ENCODE measurements around the gene PARM1.

DNA sequence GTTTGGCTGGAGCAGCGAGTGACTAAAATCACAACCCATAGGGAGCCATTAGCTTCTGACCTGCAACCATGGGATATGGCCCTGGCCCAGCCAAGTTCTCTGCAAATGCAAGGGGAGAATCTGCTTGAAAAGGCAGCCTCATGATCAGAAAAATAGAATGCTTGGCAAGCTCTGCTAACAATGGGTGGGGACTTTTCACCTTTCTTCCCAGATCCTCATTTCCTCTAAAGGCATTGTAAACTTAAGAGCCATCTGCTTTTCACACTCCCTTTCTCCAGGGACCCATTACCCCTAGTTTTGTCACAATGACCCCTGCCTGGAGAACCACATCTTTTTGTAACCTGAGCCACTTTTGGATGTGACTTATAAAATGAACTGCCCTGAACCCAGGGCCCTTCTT lies 104.3 kb downstream of the PARM1 start:
- TF ChIP-seq, protein P1, sequence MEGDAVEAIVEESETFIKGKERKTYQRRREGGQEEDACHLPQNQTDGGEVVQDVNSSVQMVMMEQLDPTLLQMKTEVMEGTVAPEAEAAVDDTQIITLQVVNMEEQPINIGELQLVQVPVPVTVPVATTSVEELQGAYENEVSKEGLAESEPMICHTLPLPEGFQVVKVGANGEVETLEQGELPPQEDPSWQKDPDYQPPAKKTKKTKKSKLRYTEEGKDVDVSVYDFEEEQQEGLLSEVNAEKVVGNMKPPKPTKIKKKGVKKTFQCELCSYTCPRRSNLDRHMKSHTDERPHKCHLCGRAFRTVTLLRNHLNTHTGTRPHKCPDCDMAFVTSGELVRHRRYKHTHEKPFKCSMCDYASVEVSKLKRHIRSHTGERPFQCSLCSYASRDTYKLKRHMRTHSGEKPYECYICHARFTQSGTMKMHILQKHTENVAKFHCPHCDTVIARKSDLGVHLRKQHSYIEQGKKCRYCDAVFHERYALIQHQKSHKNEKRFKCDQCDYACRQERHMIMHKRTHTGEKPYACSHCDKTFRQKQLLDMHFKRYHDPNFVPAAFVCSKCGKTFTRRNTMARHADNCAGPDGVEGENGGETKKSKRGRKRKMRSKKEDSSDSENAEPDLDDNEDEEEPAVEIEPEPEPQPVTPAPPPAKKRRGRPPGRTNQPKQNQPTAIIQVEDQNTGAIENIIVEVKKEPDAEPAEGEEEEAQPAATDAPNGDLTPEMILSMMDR (IDR thresholded peaks at IDR 0.05) = no peak
- TF ChIP-seq POLR2AphosphoS5 (IDR thresholded peaks at IDR 0.05) = no peak
- TF ChIP-seq POLR2A (IDR thresholded peaks at IDR 0.05) = no peak
- no peak for TF ChIP-seq EP300 (IDR thresholded peaks at IDR 0.05)
